Measurements from ENCODE around the gene CABP1.
"Not testable (repeated sequence)": the region's sequence is repeated elsewhere in the genome, so short reads cannot be mapped to it uniquely, and the experiment has no call there.

The CABP1 gene

DNA sequence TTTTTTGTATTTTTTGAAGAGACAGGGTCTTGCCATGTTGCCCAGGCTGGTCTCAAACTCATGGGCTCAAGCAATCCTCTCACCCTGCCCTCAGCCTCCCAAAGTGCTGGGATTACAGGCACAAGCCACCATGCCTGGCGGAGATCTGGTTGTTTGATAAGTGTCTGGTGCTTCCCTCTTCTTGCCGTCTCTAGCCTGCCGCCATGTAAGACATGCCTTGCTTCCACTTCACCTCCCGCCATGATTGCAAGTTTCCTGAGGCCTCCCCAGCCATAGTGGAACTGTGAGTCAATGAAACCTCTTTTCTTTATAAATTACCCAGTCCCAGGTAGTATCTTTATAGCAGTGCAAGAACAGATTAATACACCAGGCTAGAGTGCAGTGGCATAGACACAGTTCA, 22.7 kb upstream of the CABP1 start:
- peaks cover 18% of the 10 kb centered on the region for H3K27me3 Mint-ChIP-seq
- H3K36me3 Mint-ChIP-seq (ENCODE audit: low read depth); intact Hi-C loops (cut with micrococcal nuclease); H3K4me1 Mint-ChIP-seq (ENCODE audit: low read depth); H3K4me3 Mint-ChIP-seq; H3K9me3 Mint-ChIP-seq; H3K27ac Mint-ChIP-seq: not testable (repeated sequence)

DNA sequence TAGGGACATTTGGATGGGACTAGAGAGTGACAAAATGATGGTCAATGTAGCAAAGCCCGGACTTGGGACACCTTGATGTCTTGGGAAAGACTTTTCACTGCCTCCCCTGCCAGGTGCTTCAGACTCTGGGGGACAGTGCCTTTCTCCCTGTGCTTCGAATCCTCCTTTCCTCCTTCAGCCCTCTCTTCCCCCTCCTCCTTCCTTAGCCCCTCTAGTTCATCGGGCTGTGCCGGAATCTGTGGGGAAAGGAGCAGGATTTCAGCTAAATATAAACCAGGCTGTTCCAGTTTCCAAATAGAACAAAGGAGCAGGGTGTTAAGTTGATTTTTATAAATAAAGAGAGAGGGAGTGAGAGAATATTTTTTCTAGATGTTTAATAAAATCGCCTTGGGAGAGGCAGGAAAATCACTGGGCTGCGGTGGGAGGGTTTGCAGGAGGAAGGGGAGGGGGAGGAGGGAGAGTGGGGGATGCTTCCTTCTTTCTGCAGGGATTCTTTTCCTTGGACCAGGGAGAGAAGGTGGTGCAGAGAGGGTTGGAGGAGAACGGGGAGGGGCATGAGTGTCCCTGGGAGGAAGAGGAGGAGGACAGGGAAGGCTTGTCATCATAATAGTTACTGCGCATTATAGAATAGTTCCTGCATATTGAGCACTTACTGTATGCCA, 21.3 kb upstream of the CABP1 start:
- Mint-ChIP-seq H3K9me3 (no peaks in the 10 kb centered on the region), H3K4me1 (ENCODE audit: low read depth) (no peaks in the 10 kb centered on the region), H3K36me3 (ENCODE audit: low read depth) (no peaks in the 10 kb centered on the region), H3K4me3 (no peak overlapping the region), H3K27me3 (peaks cover 17% of the 10 kb centered on the region), H3K27ac (no peak overlapping the region)
- intact Hi-C loops (cut with micrococcal nuclease): no loop called here

DNA sequence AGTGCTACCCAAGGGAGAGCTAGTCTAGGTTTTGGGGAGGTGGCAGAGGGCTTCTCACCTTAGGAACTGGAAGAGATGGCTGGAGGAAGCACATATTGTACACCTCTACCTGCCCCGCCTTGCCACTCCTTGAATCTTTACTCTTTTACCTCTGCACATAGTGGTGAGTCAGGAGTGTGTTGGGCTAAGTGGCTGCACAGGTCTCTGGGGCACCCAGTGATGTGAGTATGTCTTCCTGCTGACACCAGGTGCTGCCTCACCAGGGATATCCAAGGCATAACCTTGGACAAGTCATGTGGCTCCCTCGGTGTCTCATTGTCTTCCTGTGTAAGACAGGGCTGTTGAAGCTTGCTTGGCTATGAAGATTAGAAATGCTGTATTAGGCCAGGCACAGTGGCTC, 19.8 kb upstream of the CABP1 start:
- no peaks in the 10 kb centered on the region for H3K9me3 Mint-ChIP-seq
- intact Hi-C loops (cut with micrococcal nuclease): no loop called here
- no peak overlapping the region for H3K4me3 Mint-ChIP-seq
- no peak overlapping the region for H3K27ac Mint-ChIP-seq
- no peaks in the 10 kb centered on the region for H3K36me3 Mint-ChIP-seq (ENCODE audit: low read depth)
- no peaks in the 10 kb centered on the region for H3K4me1 Mint-ChIP-seq (ENCODE audit: low read depth)
- H3K27me3 Mint-ChIP-seq: peaks cover 17% of the 10 kb centered on the region

DNA sequence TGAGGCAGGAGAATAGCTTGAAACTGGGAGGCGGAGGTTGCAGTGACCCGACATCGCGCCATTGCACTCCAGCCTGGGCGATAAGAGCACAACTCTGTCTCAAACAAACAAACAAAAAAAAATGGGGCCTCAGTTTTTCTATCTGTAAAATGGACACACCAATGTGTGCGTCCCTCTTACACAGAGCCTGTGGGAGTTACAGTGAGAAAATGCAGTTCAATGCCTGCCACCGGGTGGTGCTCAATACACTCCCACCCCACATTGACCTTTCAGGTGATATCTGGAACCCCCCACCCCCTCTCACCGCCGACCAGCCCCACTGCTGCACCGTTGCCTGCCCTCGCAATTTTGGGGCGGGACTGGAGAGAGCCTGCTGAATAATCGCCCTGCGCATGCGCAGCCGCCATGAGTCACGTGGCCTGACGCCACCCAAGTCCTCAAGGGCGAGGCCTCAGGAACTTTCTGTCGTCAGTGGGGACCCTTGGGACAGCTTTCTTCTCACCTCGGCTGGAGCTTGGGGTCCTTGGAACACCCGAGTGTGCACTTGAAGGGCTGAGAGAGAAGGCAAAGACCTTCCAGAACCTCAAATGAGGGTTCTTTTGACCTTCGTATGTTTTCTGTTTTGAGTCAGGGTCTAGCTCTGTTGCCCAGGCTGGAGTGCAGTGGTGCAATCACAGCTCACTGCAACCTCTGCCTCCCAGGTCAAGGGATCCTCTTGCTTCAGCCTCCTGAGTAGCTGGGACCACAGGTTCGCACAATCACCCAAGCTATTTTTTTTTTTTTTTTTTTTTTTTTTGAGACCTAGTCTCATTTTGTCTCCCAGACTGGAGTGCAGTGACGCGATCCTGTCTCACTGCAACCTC, 14.6 kb upstream of the CABP1 start:
- Mint-ChIP-seq H3K27me3 (peaks cover 3% of the 10 kb centered on the region), H3K9me3 (no peaks in the 10 kb centered on the region), H3K4me1 (ENCODE audit: low read depth) (no peaks in the 10 kb centered on the region), H3K36me3 (ENCODE audit: low read depth) (no peaks in the 10 kb centered on the region), H3K4me3 (no peak overlapping the region), H3K27ac (no peak overlapping the region)
- intact Hi-C loops (cut with micrococcal nuclease): no loop called here

DNA sequence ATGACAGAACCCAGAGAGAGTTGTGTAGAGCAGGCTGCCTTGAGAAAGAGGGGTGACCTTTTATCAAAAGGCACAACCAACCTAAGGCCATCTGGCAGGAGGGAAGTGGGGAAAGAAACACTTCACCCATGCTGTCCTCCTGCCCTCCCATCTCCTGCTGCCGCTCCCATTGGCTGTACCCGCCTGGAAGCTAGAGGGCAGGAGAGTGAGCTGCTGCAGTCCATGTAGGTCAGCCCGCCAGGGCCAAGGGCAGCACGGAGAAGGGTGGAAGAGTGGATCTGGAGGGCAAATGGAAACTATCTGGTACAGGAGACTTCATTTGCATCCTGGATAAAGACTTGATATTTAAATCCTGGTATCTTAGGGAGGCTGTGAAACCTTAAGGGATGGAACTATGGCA, 11.5 kb upstream of the CABP1 start:
- H3K36me3 Mint-ChIP-seq (ENCODE audit: low read depth): no peaks in the 10 kb centered on the region
- H3K9me3 Mint-ChIP-seq: no peaks in the 10 kb centered on the region
- intact Hi-C loops (cut with micrococcal nuclease): no loop called here
- no peak overlapping the region for H3K27ac Mint-ChIP-seq
- no peaks in the 10 kb centered on the region for H3K4me1 Mint-ChIP-seq (ENCODE audit: low read depth)
- H3K4me3 Mint-ChIP-seq: no peak overlapping the region
- peaks cover 4% of the 10 kb centered on the region for H3K27me3 Mint-ChIP-seq

DNA sequence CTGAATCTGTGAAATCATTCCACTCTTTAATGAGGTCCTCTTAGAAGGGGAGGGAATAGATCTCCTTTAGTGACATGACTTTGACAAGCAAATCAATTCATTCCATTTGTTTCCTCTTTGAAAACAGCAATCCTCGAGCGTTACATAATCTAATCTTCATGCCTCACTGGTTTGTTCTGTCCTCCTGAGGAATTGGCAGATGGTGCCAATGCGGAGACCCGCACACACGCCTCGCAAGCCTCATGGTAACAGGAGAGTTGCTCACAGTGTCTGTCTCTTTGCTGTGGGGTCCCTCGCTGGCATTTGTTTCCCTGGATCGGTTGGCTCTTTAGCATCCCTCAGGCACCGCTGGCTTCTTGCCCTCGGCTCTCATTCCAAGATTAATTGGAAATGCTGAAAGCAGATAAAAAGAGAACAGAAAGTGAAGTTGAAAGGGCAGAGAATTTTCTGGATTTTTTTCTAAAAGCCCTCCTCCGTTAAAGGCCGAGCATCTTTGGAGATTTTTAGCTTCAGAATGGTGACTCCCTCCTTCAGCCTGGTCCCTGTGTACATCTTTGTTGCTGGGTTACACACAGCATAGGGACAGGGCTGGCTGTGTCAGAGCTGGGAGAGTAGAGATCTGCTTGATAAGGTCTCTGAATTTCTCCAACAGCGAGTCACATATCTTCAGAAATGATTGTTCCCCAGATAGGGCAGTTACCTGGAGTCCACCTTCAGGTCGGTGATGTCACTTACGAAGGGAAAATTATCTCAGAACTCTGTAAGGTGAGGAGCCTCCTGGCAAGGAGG, 10.1 kb upstream of the CABP1 start:
- Mint-ChIP-seq H3K9me3 (no peaks in the 10 kb centered on the region), H3K4me1 (ENCODE audit: low read depth) (no peaks in the 10 kb centered on the region), H3K36me3 (ENCODE audit: low read depth) (no peaks in the 10 kb centered on the region), H3K27ac (no peak overlapping the region), H3K27me3 (peaks cover 9% of the 10 kb centered on the region), H3K4me3 (no peak overlapping the region)
- intact Hi-C loops (cut with micrococcal nuclease): no loop called here

DNA sequence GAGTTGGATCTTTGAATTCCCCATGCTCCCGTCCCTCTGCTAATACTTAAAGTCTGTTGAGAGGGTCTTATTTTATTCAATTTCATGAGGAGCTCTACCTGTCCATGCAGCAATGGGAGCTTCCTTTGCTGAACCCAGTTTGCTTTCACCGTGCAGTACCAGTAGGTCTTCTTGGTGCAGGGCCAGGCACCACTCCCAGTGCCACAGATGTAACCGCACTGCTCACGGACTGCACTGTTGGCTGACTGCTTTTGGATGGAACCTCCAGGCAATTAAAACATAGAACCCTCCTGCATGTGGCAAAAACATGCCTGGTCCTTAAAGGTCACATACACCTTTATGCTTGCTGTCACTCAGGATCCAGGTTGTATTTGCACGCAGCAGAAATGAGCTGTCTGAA, 9.3 kb upstream of the CABP1 start:
- no peak overlapping the region for H3K27ac Mint-ChIP-seq
- H3K4me3 Mint-ChIP-seq: no peak overlapping the region
- peaks cover 9% of the 10 kb centered on the region for H3K27me3 Mint-ChIP-seq
- intact Hi-C loops (cut with micrococcal nuclease): no loop called here
- H3K4me1 Mint-ChIP-seq (ENCODE audit: low read depth): no peaks in the 10 kb centered on the region
- H3K36me3 Mint-ChIP-seq (ENCODE audit: low read depth): no peaks in the 10 kb centered on the region
- no peaks in the 10 kb centered on the region for H3K9me3 Mint-ChIP-seq

DNA sequence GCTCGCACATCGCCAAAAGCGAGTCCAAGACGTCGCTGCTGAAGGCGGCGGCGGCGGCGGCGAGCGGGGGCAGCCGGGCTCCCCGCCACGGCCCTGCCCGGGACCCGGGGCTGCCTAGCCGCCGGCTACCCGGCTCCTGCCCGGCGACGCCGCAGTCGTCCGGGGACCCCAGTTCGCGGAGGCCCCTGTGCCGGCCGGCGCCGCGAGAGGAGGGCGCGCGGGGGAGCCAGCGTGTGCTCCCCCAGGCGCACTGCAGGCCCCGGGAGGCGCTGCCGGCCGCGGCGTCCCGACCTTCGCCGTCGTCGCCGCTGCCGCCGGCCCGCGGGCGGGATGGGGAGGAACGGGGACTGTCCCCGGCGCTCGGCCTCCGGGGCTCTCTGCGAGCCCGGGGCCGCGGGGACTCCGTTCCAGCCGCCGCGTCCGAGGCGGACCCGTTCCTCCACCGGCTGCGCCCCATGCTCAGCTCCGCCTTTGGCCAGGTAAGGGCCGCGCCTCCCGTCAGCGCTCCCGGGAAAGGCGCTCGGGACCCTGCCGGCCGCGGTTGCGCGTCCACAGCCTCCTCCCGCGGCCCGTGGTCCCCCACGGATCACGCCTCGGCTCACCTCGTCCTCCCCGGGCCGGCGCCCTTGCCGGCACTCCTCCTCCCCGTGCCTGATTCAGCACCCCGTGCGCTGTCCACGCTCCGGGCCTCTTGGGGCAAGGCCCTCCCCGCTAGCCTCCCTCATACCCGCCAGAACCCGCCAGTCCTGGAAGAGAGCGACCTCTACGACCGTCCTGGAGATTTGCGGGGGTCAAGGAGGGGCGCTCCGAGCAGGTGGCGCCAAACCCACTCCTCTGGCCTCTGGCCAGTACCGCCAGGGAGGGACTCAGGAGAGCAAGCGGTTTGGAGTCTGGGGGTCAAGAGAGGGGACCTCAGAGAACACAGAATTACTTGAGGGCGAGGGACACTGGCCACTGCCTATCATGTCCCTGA, 721 bp downstream of the CABP1 start:
- Mint-ChIP-seq H3K4me3 (peak overlapping the region; percentile 63), H3K27ac (no peak overlapping the region), H3K27me3 (peaks cover 71% of the 10 kb centered on the region), H3K4me1 (ENCODE audit: low read depth) (peaks cover 7% of the 10 kb centered on the region), H3K36me3 (ENCODE audit: low read depth) (no peaks in the 10 kb centered on the region), H3K9me3 (no peaks in the 10 kb centered on the region)
- intact Hi-C loops (cut with micrococcal nuclease): no loop called here

DNA sequence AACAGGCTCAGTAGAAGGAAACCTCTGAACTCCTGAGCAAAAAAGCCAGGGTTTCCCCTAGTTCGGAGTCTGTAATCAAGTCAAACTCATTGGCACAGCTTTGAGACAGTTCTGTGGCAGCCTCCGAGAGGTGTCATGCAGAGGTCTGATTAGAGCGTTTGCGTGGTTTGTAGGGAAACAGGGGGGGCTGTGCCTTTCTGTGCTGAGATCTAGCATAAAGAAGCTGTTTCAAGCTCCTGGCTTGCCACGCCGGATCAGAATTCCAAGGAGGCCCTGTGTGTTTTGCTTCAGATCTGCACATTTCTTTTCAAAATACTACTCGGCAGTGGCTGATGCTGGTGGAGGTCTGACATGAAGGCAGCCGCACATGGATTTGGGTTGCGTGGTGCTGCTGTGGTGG, 1.7 kb downstream of the CABP1 start:
- peaks cover 13% of the 10 kb centered on the region for H3K4me1 Mint-ChIP-seq (ENCODE audit: low read depth)
- no peaks in the 10 kb centered on the region for H3K9me3 Mint-ChIP-seq
- no peak overlapping the region for H3K4me3 Mint-ChIP-seq
- intact Hi-C loops (cut with micrococcal nuclease): no loop called here
- no peaks in the 10 kb centered on the region for H3K36me3 Mint-ChIP-seq (ENCODE audit: low read depth)
- H3K27ac Mint-ChIP-seq: no peak overlapping the region
- H3K27me3 Mint-ChIP-seq: peaks cover 77% of the 10 kb centered on the region

DNA sequence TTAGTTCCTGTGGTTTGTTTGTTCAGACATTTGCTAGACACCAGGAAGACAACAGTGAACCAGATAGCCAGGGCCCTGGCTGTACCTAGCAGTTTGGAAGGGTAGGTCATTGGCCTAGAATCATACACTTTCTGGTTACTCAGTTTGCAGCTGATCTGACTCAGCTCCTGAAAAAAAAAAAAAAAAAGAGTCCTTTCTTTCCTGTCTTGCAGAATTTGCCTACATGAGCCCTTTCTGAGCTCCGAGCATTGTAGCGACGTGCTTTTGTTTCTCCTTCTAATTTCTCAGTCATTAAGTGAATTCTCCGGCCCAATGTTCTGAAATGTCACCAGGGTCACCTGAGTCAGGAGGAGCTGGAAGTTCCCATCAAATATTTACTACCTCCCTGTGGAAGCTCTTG, 2.4 kb downstream of the CABP1 start:
- intact Hi-C loops (cut with micrococcal nuclease): no loop called here
- no peak overlapping the region for H3K27ac Mint-ChIP-seq
- no peak overlapping the region for H3K4me3 Mint-ChIP-seq
- peaks cover 72% of the 10 kb centered on the region for H3K27me3 Mint-ChIP-seq
- peaks cover 14% of the 10 kb centered on the region for H3K4me1 Mint-ChIP-seq (ENCODE audit: low read depth)
- H3K9me3 Mint-ChIP-seq: no peaks in the 10 kb centered on the region
- no peaks in the 10 kb centered on the region for H3K36me3 Mint-ChIP-seq (ENCODE audit: low read depth)

DNA sequence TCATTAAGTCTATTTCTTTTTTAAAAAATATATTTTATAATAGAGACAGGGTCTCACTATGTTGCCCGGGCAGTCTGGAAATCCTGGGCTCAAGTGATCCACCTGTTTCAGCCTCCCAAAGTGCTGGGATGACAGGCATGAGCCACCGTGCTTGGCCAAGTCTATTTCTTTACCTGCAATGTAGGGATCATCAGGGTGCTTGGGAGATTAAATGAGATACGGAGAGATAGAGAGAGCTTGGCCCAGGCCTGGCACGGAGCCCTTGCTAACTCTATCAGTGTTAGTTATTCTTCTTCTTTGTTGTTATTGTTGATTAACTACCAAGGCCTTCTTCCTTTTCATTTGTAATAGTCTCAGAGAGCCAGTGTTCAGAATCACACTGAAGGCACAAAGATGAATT, 3.1 kb downstream of the CABP1 start:
- H3K4me1 Mint-ChIP-seq (ENCODE audit: low read depth): peaks cover 14% of the 10 kb centered on the region
- H3K27ac Mint-ChIP-seq: no peak overlapping the region
- no peaks in the 10 kb centered on the region for H3K9me3 Mint-ChIP-seq
- no peak overlapping the region for H3K4me3 Mint-ChIP-seq
- intact Hi-C loops (cut with micrococcal nuclease): no loop called here
- peaks cover 73% of the 10 kb centered on the region for H3K27me3 Mint-ChIP-seq
- no peaks in the 10 kb centered on the region for H3K36me3 Mint-ChIP-seq (ENCODE audit: low read depth)

DNA sequence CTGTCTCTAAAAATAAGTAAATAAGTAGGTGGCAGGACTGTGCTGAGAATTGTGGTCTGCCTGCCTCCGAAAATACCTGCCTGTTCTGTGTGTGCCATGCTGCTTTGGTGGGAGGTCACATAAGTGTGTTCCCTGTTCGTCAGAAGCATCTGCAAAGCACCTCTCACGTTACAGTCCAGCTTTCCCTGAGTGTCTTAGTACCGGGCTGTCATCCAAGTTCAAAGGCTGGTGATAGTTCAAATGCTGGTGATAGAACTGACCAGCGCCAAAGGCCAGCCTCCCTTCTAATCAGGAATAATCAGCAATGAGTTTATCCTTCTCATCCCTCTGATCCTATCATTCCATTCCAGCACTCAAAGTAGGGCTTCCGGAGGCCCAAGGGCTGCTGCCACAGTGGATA, 5.6 kb downstream of the CABP1 start:
- peaks cover 36% of the 10 kb centered on the region for H3K4me1 Mint-ChIP-seq (ENCODE audit: low read depth)
- H3K27ac Mint-ChIP-seq: no peak overlapping the region
- no peaks in the 10 kb centered on the region for H3K36me3 Mint-ChIP-seq (ENCODE audit: low read depth)
- intact Hi-C loops (cut with micrococcal nuclease): loop anchor here (5.0 kb wide), 1 partner anchor 41 kb away; the partner anchor contains the start of gene MLEC
- no peak overlapping the region for H3K4me3 Mint-ChIP-seq
- peaks cover 77% of the 10 kb centered on the region for H3K27me3 Mint-ChIP-seq
- H3K9me3 Mint-ChIP-seq: no peaks in the 10 kb centered on the region

DNA sequence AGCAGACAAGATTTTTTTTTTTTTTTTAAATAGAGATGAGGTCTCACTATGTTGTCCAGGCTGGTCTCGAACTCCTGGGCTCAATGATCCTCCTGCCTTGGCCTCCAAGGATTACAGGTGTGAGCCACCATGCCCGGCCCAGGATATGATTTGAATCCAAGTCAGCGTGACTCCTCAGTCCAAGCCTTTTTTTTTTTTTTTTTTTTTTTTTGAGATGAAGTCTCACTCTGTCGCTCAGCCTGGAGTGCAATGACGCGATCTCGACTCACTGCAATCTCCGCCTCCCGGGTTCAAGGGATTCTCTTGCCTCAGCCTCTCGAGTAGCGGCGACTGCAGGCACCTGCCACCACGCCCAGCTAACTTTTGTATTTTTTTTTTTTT, 6.9 kb downstream of the CABP1 start:
- intact Hi-C loops (cut with micrococcal nuclease): loop anchor here (1.0 to 5.0 kb wide), 2 partner anchors 40 to 67 kb away; partner anchors contain the start of gene MLEC
- no peaks in the 10 kb centered on the region for H3K9me3 Mint-ChIP-seq
- H3K4me3 Mint-ChIP-seq: no peak overlapping the region
- peaks cover 41% of the 10 kb centered on the region for H3K4me1 Mint-ChIP-seq (ENCODE audit: low read depth)
- H3K36me3 Mint-ChIP-seq (ENCODE audit: low read depth): no peaks in the 10 kb centered on the region
- peaks cover 65% of the 10 kb centered on the region for H3K27me3 Mint-ChIP-seq
- H3K27ac Mint-ChIP-seq: no peak overlapping the region

All from dendritic cell treated with granulocyte-macrophage colony-stimulating factor and Interleukin-4, amounts not matched to agents 40 ng/mL and 50 ng/mL, for 4 days (primary cell).